Skin epidermis (tissue), 12 donors: ENCODE measurements around the gene MYL11.
A peak's percentile ranks its signal among the peaks of the same experiment; 100 is the strongest.

Source experiments
- H3K27ac ChIP-seq, 21 experiments: fragments of 200-600 bp; sonication (generic) in 11 of 21; one replicate each; pipeline ENCODE4 v1.5.0; 2020; ENCODE audit warnings: mild to moderate bottlenecking in 3 of 21, inconsistent platforms in 2 of 21, moderate library complexity in 2 of 21
- H3K4me3 ChIP-seq, 7 experiments: fragments of 200-600 bp; sonication (generic) in 2 of 7; one replicate each; pipeline ENCODE4 v1.5.0; 2020; ENCODE audit warnings: inconsistent platforms in 2 of 7, mild to moderate bottlenecking in 2 of 7, moderate library complexity in 1 of 7

The MYL11 gene

DNA sequence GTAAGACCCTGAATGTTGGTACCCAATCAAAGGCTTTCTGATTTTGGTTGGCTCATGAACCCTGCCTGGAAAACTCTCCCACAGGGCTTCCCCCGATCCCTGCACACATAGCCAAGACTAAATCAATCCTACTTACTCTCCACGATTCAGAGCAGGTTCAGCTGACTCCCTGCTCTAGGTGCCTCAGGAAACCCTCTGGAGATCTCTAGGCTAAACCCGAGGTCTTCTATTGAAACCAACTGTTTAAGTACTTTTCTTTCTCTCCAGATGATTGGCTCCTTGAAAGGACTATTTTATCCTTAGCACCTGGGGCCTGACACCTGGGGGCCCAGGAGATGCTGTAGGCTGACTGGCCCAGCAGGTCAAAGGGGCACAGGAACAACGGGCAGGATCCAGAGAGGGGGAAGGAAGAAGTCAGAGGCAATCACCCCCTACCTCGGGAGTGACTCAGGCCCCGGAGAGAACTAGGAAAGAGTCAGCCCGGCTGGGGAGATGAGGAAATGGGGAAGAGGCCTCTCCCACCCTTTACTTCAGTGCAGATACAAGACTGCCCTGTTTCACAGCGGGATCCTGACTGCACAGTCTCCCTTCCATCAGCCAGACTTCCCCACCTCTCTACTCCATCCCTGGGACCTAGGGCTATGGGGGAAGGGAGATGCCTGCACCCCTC is 6.3 kb upstream of the MYL11 start:
- H3K27ac ChIP-seq, result peak overlapping the region in 20 of 21 experiments; percentile 12 to 94 (median 81)
- peak overlapping the region; percentile 67 to 93 (median 90) for H3K4me3 ChIP-seq

DNA sequence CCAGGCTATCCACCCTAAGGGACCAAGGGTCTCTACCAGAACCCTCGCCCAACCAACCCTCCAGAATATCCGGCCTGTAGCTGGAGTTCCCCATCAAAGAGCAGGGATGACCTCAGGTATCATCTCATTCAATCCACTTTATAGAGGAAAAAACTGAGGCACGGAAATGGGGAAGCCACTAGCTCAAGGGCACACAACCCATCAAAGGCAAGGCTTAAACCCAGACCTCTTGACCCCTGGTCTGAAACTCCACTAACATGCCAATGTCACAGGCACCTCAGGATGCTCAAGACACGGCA is 5.9 kb upstream of the MYL11 start:
- Histone ChIP-seq H3K4me3 (peak overlapping the region; percentile 67 to 93 (median 90)), H3K27ac (peak overlapping the region in 20 of 21 experiments; percentile 68 to 94 (median 86))

- Histone ChIP-seq H3K4me3 (peak overlapping the region; percentile 67 to 93 (median 90)), H3K27ac (peak overlapping the region; percentile 61 to 94 (median 86))
Observed at GRCh38 chr16:30369091-30369937, 5.3 kb upstream of the MYL11 start.

DNA sequence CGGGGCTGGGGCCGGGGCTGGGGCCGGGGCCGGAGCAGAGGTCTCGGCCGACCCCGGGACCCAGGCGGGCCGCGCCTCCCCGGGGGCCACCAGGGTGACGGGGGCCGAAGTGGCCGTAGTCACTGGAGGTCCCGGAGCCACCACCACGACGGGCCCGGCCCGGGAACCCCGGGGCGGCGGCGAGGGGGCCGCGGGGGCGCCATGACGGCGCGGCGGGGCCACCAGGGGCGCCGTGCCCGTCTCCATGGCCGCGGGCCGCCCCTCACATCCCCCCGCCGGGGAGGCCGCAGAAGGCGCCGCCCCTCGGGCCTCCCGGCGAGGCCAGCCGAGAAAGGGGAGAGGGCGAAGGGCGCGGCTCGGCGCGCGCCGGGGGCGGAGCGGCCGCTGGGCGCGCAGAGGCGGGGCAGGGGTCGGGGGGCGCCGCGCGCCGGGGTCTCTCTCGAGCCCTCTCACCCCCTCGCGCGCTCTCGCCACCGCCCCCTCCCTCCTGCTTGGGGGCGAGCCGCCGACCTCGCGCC is 4.6 kb upstream of the MYL11 start:
- H3K27ac ChIP-seq, result peak overlapping the region; percentile 61 to 94 (median 86)

GRCh38 chr16:30370456-30371247 is 4.0 kb upstream of the MYL11 start, which contains the start of gene TBC1D10B:
Gene TBC1D10B, minus strand, starts transcription at chr16:30370494. Its CDS starts 311 bp downstream, at chr16:30370183.
- H3K27ac ChIP-seq, result peak within 1 kb of the TSS; percentile 61 to 94 (median 87)
- H3K4me3 ChIP-seq, result peak within 1 kb of the TSS; percentile 67 to 93 (median 90)

More for the DNA sequence above, 4.6 kb upstream of the MYL11 start:
- peak overlapping the region; percentile 67 to 93 (median 90) for H3K4me3 ChIP-seq

DNA sequence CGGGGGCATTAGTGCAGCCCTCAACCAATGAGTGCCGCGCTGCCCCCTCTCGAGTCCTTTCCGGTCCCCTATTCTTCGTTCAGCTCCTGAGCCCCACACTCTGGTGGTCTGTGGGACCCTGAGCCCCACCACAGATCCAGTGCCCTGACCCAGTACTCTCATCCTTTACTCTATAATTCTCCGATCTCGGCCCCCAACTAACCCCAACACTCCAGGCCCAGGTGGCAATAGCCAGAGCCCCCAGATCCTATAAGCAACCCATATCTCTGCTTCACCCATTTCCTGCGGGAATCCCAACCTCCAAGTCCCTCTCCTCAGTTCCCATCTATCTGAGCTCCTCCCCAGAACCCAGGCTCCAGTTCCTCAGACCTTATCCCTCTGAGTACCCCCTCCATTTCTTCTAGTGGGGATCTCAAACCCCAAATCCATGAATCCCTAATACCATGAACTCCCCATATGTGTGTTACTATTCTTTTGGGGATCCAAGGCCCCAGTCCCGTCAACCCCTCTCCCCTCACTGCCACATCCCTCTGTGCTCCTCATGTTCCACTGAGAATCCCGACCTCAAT is 3.3 kb upstream of the MYL11 start:
- peak overlapping the region in 20 of 21 experiments; percentile 52 to 90 (median 82) for H3K27ac ChIP-seq
- peak overlapping the region in 6 of 7 experiments; percentile 23 to 47 (median 36) for H3K4me3 ChIP-seq

GRCh38 chr16:30372038-30372712 is 2.4 kb upstream of the MYL11 start:
- no peak overlapping the region for H3K4me3 ChIP-seq

GRCh38 chr16:30372725-30373124 is 1.9 kb upstream of the MYL11 start:
- H3K27ac ChIP-seq, result no peak overlapping the region
- no peak overlapping the region for H3K4me3 ChIP-seq

More at GRCh38 chr16:30372038-30372712, 2.4 kb upstream of the MYL11 start:
- H3K27ac ChIP-seq, result peak overlapping the region in 6 of 21 experiments; percentile 34 to 89 (median 80)

GRCh38 chr16:30375864-30376263 is 1.3 kb downstream of the MYL11 start:
- no peak overlapping the region for H3K4me3 ChIP-seq
- peak overlapping the region in 3 of 21 experiments; percentile 13 to 97 (median 97) for H3K27ac ChIP-seq

- H3K27ac ChIP-seq, result peak overlapping the region in 18 of 21 experiments; percentile 13 to 100 (median 98)
- H3K4me3 ChIP-seq, result no peak overlapping the region
Observed at GRCh38 chr16:30376461-30376902, 1.9 kb downstream of the MYL11 start.

DNA sequence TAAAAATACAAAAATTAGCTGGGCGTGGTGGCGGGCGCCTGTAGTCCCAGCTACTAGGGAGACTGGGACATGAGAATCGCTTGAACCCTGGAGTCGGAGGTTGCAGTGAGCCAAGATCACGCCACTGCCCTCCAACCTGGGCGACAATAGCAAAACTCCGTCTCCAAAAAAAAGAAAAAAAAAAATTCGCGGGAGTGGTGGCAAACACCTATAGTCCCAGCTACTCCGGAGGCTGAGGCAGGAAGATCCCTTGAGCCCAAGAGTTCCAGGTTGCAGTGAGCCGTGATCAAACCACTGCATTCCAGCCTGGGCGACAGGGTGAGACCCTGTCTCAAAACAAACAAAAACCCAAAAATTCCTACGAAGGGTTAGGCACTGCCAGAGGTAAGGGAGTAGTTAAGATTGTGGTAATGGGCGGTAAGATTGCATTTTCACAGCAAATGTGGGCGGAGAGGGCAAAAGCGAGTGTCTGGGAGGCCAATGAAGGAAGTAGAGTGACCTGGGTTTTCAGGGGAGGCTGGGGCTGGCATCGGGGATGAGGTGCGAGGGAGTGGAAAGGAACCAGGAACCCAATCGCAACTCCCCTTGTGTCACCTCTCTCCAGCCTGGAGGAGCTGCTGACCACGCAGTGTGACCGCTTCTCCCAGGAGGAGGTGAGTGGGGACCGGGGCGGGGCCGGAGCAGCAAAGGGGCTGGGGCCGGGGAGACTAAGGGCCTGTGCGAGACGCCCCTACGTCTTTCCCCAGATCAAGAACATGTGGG is 2.6 kb downstream of the MYL11 start:
- peak overlapping the region; percentile 94 to 100 (median 99) for H3K27ac ChIP-seq
- peak overlapping the region; percentile 49 to 63 (median 55) for H3K4me3 ChIP-seq

GRCh38 chr16:30377812-30378235 is 3.2 kb downstream of the MYL11 start:
- Histone ChIP-seq H3K4me3 (peak overlapping the region; percentile 49 to 63 (median 55)), H3K27ac (peak overlapping the region; percentile 94 to 100 (median 99))

GRCh38 chr16:30378236-30379157 is 3.9 kb downstream of the MYL11 start:
- peak overlapping the region; percentile 94 to 100 (median 99) for H3K27ac ChIP-seq
- peak overlapping the region; percentile 49 to 63 (median 55) for H3K4me3 ChIP-seq

DNA sequence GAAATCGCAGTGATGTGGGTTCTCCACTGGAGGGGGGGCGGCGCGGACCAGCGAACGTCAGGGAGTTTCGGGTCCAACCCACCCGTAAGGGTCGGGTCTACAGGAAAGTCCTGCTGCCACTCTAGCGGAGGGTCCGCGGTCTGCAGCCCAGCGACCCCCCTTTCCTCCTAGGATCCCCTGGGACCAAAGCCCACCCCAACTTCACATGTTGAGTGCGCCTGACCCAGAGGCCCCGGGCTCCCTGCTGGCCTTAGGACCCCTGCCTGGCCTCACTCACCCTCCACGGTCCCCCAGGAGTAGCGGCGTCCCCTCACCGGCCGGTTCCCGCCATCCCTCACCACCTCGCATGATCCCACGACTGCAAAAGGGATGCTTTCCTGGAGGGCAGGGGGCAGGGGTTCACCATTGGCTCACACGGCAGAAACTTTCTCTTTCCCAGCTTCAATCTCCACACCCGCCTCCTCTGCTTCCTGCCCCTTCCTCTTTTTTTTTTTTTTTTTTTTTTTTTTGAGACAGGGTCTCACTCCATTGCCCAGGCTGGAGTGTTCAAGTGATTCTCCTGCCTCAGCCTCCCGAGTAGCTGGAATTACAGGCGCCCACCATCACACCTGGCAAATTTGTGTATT is 4.7 kb downstream of the MYL11 start:
- H3K4me3 ChIP-seq, result peak overlapping the region; percentile 49 to 63 (median 55)
- H3K27ac ChIP-seq, result peak overlapping the region in 20 of 21 experiments; percentile 69 to 100 (median 98)

DNA sequence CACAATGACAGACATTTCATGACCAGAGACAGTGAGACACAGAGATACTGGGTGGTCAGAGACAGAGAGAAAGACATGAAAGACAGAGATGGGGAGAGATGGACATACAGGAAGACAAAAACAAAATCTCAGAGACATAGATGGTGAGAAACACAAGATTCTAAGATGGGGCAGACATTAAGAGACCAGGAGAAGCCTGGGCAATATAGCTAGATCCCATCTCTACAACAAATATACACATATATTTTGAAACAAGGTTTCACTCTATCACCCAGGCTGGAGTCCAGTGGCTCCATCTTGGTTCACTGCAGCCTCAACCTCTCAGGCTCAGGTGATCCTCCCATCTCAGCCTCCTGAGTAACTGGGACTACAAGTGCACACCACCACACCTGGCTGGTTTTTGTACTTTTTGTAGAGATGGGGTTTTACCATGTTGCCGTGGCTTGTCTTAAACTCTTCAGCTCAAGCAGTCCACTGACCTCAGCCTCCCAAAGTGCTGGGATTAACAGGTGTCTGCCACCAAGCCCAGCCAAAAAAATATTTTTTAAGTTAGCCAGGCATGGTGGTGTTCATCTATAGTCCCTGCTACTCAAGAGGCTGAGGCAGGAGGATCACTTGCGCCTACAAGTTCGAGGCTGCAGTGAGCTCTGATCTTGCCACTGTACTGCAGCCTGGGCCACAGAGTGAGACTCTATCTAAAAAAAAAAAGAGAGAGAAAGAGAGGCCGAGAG is 5.6 kb downstream of the MYL11 start:
- peak overlapping the region in 3 of 21 experiments; percentile 27 to 100 (median 88) for H3K27ac ChIP-seq

More for the DNA sequence above, 5.6 kb downstream of the MYL11 start:
- no peak overlapping the region for H3K4me3 ChIP-seq
